SKM-1 treated with dmso at 0.1 percent for 144 hours (cell line): ENCODE results near the gene PTPN7.
"Not testable (repeated sequence)": the region's sequence is repeated elsewhere in the genome, so short reads cannot be mapped to it uniquely, and the experiment has no call there.

Source experiments
- DNase-seq: peaks from one replicate; lab custom pipeline; 2025; ENCODE audit not compliant: unreplicated experiment; lab: John Stamatoyannopoulos, UW

The PTPN7 gene

GRCh38 chr1:202111589-202111988 is 48.8 kb downstream of the PTPN7 start:
- not testable (repeated sequence) for DNase-seq

- DNase-seq: no peak
Observed at GRCh38 chr1:202110977-202111376, 49.4 kb downstream of the PTPN7 start.

- no peak for DNase-seq
Observed at GRCh38 chr1:202107801-202108731, 52.3 kb downstream of the PTPN7 start.

- DNase-seq: no peak
Observed at GRCh38 chr1:202107321-202107761, 53.1 kb downstream of the PTPN7 start.

GRCh38 chr1:202106340-202107254 is 53.8 kb downstream of the PTPN7 start:
- no peak for DNase-seq

GRCh38 chr1:202105571-202106339 is 54.6 kb downstream of the PTPN7 start:
- no peak for DNase-seq

GRCh38 chr1:202104073-202104472 is 56.3 kb downstream of the PTPN7 start:
- no peak for DNase-seq

- DNase-seq: no peak
Observed at GRCh38 chr1:202101184-202101583, 59.2 kb downstream of the PTPN7 start.
